CD14-positive monocyte (primary cell): Measurements from ENCODE around the gene DMP1. TPM values are rescaled to one million over a fixed set of nuclear protein-coding genes. Genes with fewer than 3 reads are reported as not detected.

Source experiments
- DNase-seq, 3 donors: peaks; one replicate each; pipeline ENCODE4 v3.0.0-alpha.2; 2011 to 2022
- H2AFZ ChIP-seq: 2 replicates; pipeline ENCODE4 v1.6.0; 2012; ENCODE audit warnings: mild to moderate bottlenecking, low read depth, low read length, inconsistent platforms; ENCODE audit not compliant: insufficient read depth, poor library complexity, severe bottlenecking
- H3K27ac ChIP-seq, 2 donors: 1 replicate in 1 of 2; 2 replicates in 1 of 2; pipeline ENCODE4 v1.5.1; 2012 to 2013; ENCODE audit warnings: low read length in 2 of 2, control low read depth in 1 of 2, inconsistent platforms in 1 of 2, low read depth in 1 of 2, mild to moderate bottlenecking in 1 of 2
- H3K27me3 ChIP-seq, 2 donors: one replicate each; pipeline versions ENCODE4 v1.6.0 to v1.6.1; 2011 to 2013; ENCODE audit warnings: low read length in 2 of 2; ENCODE audit not compliant: control insufficient read depth in 2 of 2, insufficient read depth in 2 of 2
- H3K36me3 ChIP-seq, 2 donors: replicated peaks in 1 of 2; 1 replicate in 1 of 2; 2 replicates in 1 of 2; pipeline versions ENCODE4 v1.5.1 to v1.6.1; 2012 to 2013; ENCODE audit warnings: low read length in 2 of 2, control low read depth in 1 of 2, inconsistent platforms in 1 of 2, mild to moderate bottlenecking in 1 of 2; ENCODE audit not compliant: insufficient read depth in 2 of 2, control insufficient read depth in 1 of 2
- H3K4me1 ChIP-seq, 2 donors: 1 replicate in 1 of 2; 2 replicates in 1 of 2; pipeline versions ENCODE4 v1.5.1 to v1.6.1; 2012 to 2013; ENCODE audit warnings: low read length in 2 of 2, control low read depth in 1 of 2, inconsistent platforms in 1 of 2, mild to moderate bottlenecking in 1 of 2, moderate library complexity in 1 of 2; ENCODE audit not compliant: insufficient read depth in 2 of 2, control insufficient read depth in 1 of 2
- H3K4me2 ChIP-seq: replicated peaks from 2 replicates; pipeline ENCODE3; 2012; ENCODE audit warnings: low read length, moderate library complexity, mild to moderate bottlenecking; ENCODE audit not compliant: poor library complexity, severe bottlenecking; ENCODE audit errors: extremely low read depth
- H3K4me3 ChIP-seq, 3 experiments: fragments of 200-600 bp in 1 of 3; sonication (generic) in 1 of 3; replicated peaks in 1 of 3; 1 replicate in 2 of 3; 2 replicates in 1 of 3; pipeline ENCODE4 v1.5.1; 2011 to 2013; ENCODE audit warnings: low read length in 3 of 3, mild to moderate bottlenecking in 3 of 3, control low read depth in 2 of 3, low read depth in 2 of 3, inconsistent platforms in 1 of 3, moderate library complexity in 1 of 3
- H3K79me2 ChIP-seq: 2 replicates; pipeline ENCODE4 v1.6.0; 2012; ENCODE audit warnings: mild to moderate bottlenecking, control low read depth, inconsistent platforms, low read length, moderate library complexity; ENCODE audit not compliant: insufficient read depth
- H3K9ac ChIP-seq: 2 replicates; pipeline ENCODE4 v1.6.0; 2017; ENCODE audit warnings: low read length, mild to moderate bottlenecking; ENCODE audit not compliant: insufficient read depth, poor library complexity, severe bottlenecking
- H3K9me3 ChIP-seq, 2 donors: replicated peaks in 1 of 2; 1 replicate in 1 of 2; 2 replicates in 1 of 2; pipeline versions ENCODE4 v1.5.1 to v1.6.1; 2012 to 2013; ENCODE audit warnings: low read length in 2 of 2, control low read depth in 1 of 2; ENCODE audit not compliant: control insufficient read depth in 1 of 2, insufficient read depth in 1 of 2
- H4K20me1 ChIP-seq: 2 replicates; pipeline ENCODE4 v1.6.0; 2012; ENCODE audit warnings: mild to moderate bottlenecking, low read length, control low read depth, moderate library complexity; ENCODE audit not compliant: insufficient read depth
- H3K27ac Mint-ChIP-seq, 7 donors: one replicate each; pipeline ENCODE4 v1.8.0; 2020; ENCODE audit warnings: mild to moderate bottlenecking in 7 of 7, mixed read lengths in 7 of 7, moderate library complexity in 6 of 7, inconsistent platforms in 2 of 7
- H3K27me3 Mint-ChIP-seq, 3 donors: one replicate each; pipeline ENCODE4 v1.8.0; 2021 to 2022; ENCODE audit warnings: low read depth in 3 of 3, mild to moderate bottlenecking in 3 of 3, mixed read lengths in 3 of 3, moderate library complexity in 3 of 3, inconsistent platforms in 1 of 3
- H3K36me3 Mint-ChIP-seq, 2 donors: one replicate each; pipeline ENCODE4 v1.8.0; 2020; ENCODE audit warnings: mixed read lengths in 2 of 2, inconsistent platforms in 1 of 2, mild to moderate bottlenecking in 1 of 2
- H3K4me1 Mint-ChIP-seq: one replicate; pipeline ENCODE4 v1.8.0; 2020; ENCODE audit warnings: mild to moderate bottlenecking, mixed read lengths
- H3K4me3 Mint-ChIP-seq, 2 donors: one replicate each; pipeline ENCODE4 v1.8.0; 2020; ENCODE audit warnings: mild to moderate bottlenecking in 2 of 2, mixed read lengths in 2 of 2, moderate library complexity in 1 of 2
- H3K9me3 Mint-ChIP-seq, 7 donors: one replicate each; pipeline ENCODE4 v1.8.0; 2020 to 2022; ENCODE audit warnings: mixed read lengths in 7 of 7, mild to moderate bottlenecking in 6 of 7, moderate library complexity in 6 of 7, inconsistent platforms in 2 of 7
- CTCF ChIP-seq: fragments of 200-600 bp; IDR thresholded peaks from one replicate; pipeline ENCODE4 v1.8.0; 2022; ENCODE audit warnings: antibody characterized with exemption, mild to moderate bottlenecking
- WGBS: methylation state at CpG from one replicate; pipeline ENCODE4 v1.1.5; 2013; ENCODE audit warnings: missing lambda C conversion rate; ENCODE audit not compliant: insufficient coverage; 5-methylcytosine and 5-hydroxymethylcytosine counted together
- intact Hi-C, 2 donors: fragments of 100-400 bp; cut with micrococcal nuclease; formaldehyde crosslinking; loops; one replicate each; pipeline versions ENCODE4 v1.15.0 to v1.15.1; 2023
- polyA plus RNA-seq, 3 donors: library from polyadenylated mRNA; depleted of rRNA in 1 of 3; unstranded in 2 of 3; stranded (reverse) in 1 of 3; fragments of 300-500 nt in 2 of 3; fragments of >200 nt in 1 of 3; fragmentation: Illumina TruSeq in 2 of 3; gene quantifications; 1 replicate in 2 of 3; 2 replicates in 1 of 3; pipeline ENCODE4 v1.2.3, GENCODE V29; 2012 to 2021

The DMP1 gene
- polyA plus RNA-seq, 3 donors: not detected

DNA sequence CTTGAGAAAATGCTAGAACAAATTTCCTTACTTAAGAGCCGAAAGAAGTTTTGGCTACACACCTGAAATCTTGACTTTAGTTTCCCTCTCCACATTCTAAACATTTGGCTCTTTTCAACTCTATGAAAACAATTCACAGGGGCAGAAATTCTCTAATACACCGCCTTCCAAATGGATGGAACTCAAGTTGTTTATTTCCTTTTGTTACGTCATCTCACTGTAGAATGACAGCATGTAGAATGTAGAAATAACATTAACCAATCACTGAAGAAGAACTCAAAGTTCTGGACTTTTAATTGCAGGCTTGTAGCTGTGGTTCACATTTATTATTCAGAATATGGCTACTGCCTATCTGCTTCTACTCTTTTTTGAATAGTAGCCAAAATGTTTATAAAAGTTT lies 1.9 kb downstream of the DMP1 start:
- intact Hi-C loops: no loop called here
- Histone ChIP-seq H4K20me1 (no peaks in the 10 kb centered on the region), H3K27ac (no peak overlapping the region), H3K4me3 (no peak overlapping the region), H3K4me2 (no peak overlapping the region), H3K36me3 (no peaks in the 10 kb centered on the region), H3K9ac (no peak overlapping the region), H3K4me1 (no peaks in the 10 kb centered on the region), H3K9me3 (no peaks in the 10 kb centered on the region), H3K27me3 (no peaks in the 10 kb centered on the region), H2AFZ (no peak overlapping the region), H3K79me2 (no peaks in the 10 kb centered on the region)
- no peak for DNase-seq
- Mint-ChIP-seq H3K9me3 (no peaks in the 10 kb centered on the region), H3K27me3 (no peaks in the 10 kb centered on the region), H3K4me3 (no peak overlapping the region), H3K36me3 (no peaks in the 10 kb centered on the region), H3K27ac (no peak overlapping the region), H3K4me1 (no peaks in the 10 kb centered on the region)
- no peak for TF ChIP-seq CTCF
- WGBS: no CpG with 5 or more reads among the region's 3 CpGs

DNA sequence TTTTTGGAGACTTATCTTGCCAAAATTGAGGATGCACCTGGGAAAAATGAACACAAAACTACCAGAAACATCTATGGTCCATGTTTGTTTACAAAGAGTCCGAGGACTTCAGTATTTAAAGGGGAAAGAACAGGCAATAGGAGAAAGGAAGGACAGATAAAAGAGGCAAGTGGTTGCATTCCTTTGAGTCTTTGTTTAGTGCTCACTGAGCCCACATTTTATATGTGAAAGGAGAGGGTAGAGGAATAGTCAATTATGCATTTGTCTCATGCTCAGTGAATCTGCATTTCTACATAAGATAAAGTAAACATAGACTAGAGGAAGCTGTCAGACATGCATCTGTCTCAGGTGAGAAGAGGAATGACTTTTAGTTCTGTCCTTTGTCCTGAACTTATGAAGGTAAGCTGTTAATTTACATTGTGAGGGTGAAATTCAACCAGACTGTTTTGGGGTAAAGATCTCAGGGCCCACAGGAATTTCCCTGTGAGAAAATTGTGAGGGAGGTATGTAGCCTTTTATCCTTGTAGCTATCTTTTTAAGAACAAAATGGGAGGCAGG lies 4.5 kb downstream of the DMP1 start:
- Histone ChIP-seq H3K27ac (no peak overlapping the region), H3K79me2 (no peaks in the 10 kb centered on the region), H2AFZ (no peak overlapping the region), H3K9me3 (no peaks in the 10 kb centered on the region), H3K4me2 (no peak overlapping the region), H3K4me3 (no peak overlapping the region), H3K36me3 (no peaks in the 10 kb centered on the region), H3K4me1 (no peaks in the 10 kb centered on the region), H4K20me1 (no peaks in the 10 kb centered on the region), H3K9ac (no peak overlapping the region), H3K27me3 (no peaks in the 10 kb centered on the region)
- intact Hi-C loops: no loop called here
- no peak for DNase-seq
- H3K36me3 Mint-ChIP-seq: no peaks in the 10 kb centered on the region
- no peak overlapping the region for H3K27ac Mint-ChIP-seq
- no peaks in the 10 kb centered on the region for H3K4me1 Mint-ChIP-seq
- TF ChIP-seq CTCF: no peak
- H3K27me3 Mint-ChIP-seq: peaks cover 0 to 2% (median 0%) of the 10 kb centered on the region in 3 donors
- no peak overlapping the region for H3K4me3 Mint-ChIP-seq
- WGBS: no CpG with 5 or more reads among the region's 1 CpG
- no peaks in the 10 kb centered on the region for H3K9me3 Mint-ChIP-seq
